Inflammatory macrophage treated with lipopolysaccharide for 1 hour (primary cell): ENCODE data around the gene ERICH2.
"Not testable (repeated sequence)": the region's sequence is repeated elsewhere in the genome, so short reads cannot be mapped to it uniquely, and the experiment has no call there.

Experiments
- DNase-seq, 2 donors: peaks; one replicate each; pipeline ENCODE4 v3.0.0-alpha.2; 2020 to 2022

Gene ERICH2

DNA sequence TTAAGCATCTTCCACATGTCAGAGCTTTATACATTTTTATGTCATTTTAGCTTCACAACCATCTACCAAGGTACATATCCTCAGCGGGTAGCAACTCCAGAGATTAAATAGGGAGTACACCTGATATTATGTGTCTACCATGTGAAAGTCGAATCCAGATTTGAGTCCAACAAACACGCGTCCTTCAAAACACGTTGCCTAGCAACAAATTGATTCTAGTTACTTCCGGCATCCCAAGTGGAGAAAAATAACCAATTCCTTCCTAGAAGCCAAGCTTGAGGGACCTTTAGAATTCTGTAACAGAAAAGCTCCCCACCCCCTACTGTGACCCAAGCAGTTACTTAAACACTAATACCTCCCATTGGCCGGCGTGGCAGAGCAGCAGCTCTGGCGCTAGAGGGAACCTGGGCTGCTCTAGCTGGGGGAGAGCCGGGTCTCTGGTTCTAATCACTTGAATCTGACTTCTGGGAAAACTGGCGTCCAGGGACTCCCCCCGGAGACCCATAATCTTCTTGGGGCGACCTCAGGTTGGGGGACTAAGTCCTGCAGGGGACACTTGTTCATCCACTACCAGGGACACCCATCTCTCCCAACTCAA lies at the start of gene ERICH2:
TSS of gene ERICH2 (plus strand) at position 371 of the 598 bp plus-strand sequence. CDS start 304 bp downstream, outside the sequence.
- DNase-seq = peak; percentile 31 to 55

DNA sequence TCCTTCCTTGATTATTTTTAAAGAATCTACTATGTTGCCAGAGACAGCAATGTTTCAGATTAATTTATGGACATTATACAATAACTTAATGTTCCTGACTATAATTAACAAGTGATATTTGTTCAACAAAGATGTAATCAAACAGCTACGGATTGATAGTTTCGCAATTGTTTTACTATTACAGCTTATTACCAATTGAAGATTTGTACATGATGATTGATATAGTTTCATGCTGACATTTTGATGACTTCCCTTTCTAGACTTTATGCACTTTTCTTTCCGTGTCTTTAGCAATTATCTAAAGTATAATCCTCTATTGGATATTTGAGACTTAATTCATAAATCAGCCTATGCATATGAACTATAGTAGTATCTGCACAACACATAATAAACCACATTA lies 48.5 kb upstream of the ERICH2 start:
- DNase-seq = no peak

- DNase-seq = no peak
Observed at GRCh38 chr2:170722301-170722700, 47.9 kb upstream of the ERICH2 start.

DNA sequence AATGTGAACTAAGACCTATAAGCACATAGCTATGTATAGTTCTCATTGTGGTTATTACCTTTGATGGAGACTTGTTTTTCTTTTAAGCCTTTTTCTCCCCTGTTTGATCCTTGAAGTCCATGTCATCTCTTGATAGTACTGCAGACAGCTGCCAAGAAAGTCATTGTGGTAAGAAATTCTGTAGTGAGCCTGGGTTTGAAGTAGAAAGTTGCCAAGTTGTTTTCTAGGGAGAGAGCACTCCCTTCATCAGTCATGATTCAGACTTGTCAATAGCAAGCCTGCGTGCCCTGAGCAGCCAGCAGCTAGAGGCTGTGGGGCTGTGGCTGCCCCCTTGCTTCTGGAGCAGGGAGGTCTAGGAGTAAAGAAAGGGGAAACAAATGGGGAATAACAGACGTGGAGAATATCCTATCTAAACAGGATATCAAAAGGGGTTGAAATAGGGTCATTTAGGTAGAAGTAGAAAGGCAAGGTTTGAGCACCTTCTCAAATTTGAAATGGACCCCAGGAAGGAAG lies 46.7 kb upstream of the ERICH2 start:
- DNase-seq = no peak

DNA sequence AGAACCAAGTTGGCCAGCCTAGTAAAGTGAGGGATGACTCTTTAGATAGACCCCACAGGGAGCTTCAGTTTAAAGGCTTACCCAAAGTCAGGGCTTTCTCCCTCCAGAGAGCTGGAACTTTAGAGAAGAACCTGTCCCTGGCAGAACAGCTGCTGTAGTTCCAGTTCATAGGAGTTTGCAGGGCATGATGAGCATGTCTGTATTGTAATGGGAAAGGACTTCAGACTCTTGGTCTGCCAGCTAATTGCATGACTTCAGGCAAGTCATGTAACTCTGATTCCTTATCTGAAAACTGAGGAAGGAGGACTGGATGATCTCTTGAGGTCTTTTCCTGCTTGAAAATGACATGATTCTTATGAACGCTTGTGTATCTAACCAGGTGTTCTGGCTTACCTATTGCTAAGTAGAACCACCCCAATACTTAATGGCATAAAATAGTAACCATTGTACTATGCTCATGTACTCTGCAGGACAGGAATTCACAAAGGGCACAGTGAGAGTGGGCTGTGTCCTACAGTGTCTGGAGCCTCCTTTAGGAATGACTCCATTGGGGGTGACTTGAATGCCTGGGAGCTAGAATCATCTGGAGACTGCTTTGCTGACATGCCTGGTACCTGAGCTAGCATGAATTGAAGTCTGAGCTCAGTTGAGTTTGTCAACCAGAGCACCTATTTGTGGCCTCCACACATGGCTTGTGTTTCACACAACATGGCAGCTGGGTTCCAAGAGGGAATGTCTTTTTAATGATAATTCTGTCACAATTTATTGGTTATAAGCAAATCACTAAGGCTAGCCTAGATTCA lies 36.2 kb upstream of the ERICH2 start:
- no peak for DNase-seq

GRCh38 chr2:170734601-170735000 lies 35.6 kb upstream of the ERICH2 start:
- not testable (repeated sequence) for DNase-seq

- peak; percentile 52 to 58 for DNase-seq
Observed at GRCh38 chr2:170736628-170737027, 33.5 kb upstream of the ERICH2 start.

GRCh38 chr2:170737406-170737805 lies 32.8 kb upstream of the ERICH2 start:
- no peak for DNase-seq

- no peak for DNase-seq
Observed at GRCh38 chr2:170737821-170738220, 32.4 kb upstream of the ERICH2 start.

- DNase-seq = no peak
Observed at GRCh38 chr2:170739048-170739447, 31.1 kb upstream of the ERICH2 start.

- DNase-seq = no peak
Observed at GRCh38 chr2:170739507-170740046, 30.6 kb upstream of the ERICH2 start.

DNA sequence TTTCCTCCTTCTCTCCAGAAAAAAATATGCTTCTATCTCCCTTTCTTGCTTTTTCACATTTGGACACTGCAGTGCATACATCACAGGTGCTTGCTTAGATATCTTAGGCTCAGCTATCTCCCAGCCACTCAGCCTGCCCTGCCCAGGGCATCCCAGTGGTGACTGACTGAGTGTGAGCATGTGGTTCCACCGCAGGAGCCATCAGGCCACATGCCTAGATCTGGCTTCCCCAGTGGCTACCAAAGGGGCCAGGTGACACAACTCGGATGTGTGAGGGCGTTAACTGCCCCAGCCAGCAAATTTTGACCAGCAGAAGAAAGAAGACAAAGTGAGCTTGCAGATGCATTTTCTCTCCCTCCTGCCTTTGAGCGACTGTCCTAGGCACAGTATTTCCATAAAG lies 29.5 kb upstream of the ERICH2 start:
- DNase-seq = no peak

- no peak for DNase-seq
Observed at GRCh38 chr2:170742000-170742399, 28.2 kb upstream of the ERICH2 start.

DNA sequence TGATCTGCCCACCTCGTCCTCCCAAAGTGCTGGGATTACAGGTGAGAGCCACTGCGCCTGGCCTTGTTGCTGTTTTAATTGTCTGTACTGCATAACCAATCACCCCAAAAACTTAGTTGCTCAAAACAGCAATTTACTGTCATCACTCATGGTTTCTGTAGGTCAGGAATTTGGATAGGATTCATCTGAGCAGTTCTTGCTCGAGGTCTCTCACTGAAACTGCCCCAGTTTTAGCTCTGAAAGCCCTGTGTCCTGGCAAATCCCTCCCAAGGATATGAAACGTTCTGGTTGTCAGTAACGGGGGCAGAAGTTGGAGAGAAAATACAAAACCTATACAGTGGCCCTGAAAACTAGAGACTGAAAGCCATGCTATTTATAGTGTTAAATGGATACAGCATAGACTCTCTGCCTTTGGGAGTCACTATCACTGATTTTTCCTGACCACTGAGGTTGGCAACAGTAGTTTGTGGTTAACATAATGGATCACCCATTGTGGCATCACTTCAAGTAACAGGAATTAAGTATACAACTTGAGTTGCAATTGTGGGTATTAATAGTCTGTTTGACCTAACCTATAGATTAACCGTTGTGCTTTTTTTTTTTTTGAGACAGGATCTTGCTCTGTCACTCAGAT lies 27.2 kb upstream of the ERICH2 start:
- DNase-seq = no peak

DNA sequence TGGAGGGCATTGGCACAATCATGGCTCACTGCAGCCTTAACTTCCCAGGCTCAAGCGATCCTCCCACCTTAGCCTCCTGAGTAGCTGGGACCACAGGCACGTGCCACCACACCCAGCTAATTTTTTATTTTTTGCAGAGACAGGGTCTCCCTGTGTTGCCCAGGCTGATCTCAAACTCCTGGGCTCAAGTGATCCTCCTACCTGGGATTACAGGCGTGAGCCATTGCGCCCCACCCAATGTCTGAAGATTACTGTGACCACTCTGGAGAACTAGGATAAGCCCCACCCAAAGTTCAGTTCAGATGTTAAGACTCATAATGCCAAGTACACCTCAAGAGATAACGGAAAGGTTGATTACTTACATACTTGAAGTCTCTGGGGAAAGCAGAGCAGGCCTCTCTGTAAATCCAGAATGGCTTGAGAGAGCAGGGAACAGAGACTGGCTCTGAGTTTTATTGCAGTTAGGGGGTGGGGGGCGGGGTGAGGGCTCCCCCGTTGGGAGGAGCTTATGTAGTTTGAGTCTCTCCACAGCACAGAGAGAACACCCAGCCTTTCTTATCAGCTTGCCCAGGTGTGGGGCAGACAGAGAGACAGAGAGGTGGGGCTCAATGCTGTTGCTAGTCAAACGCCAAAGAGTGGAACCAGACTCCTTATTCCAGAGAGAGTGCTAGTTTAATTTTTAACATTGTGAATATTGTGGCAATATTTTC lies 26.5 kb upstream of the ERICH2 start:
- DNase-seq = no peak

DNA sequence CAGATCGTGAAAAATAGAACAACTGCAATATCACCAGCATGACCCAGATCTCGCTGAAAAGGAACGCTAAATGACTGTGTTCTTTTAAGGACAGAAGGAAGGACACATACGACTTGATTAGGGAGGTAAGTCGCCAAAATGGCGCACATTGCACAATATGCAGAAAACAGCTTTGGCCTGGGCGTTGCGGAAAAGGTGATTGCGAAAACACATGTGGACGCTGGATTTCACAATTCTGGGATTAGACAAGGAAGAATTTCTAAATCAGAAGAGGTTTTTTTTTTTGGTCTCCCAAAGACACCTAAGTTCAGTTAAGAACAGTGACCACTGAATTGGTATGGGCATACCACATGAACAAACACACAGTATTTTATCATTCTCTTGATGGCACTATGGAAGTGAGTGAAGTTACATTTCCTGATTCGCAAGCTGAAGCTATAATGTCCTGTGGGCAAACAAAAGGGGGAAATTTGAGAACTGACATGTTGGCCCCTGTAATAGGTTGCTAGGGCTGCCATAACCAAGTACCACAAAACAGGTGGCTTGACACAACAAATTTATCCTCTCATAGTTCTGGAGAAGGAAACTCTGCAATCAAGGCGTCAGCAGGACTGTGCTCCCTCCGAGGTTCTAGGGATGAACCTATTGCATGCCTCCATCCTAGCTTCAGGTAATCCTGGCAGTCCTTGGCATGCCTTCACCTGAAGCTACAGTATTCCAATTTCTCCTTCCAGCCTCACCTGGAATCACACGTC lies 25.8 kb upstream of the ERICH2 start:
- DNase-seq = peak; percentile 62 to 81

DNA sequence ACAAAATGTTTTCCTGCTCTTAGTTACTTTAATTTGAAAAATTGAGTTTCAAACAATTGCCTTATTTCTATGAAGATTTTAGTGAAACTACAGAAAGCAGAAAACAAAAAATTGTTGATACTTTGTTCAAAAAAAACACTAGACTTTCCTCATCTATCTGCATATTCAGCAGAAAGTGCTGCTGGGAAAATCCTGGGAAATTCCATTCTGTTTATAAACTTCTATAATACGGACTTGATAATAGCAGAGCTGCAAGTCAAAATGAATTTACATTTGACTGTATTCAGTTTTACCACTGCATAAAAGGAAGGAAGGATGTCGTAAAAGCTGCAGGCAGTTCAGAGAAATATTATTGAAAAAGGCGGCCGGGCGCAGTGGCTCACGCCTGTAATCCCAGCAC lies 24.9 kb upstream of the ERICH2 start:
- DNase-seq = peak; percentile 71 to 82

DNA sequence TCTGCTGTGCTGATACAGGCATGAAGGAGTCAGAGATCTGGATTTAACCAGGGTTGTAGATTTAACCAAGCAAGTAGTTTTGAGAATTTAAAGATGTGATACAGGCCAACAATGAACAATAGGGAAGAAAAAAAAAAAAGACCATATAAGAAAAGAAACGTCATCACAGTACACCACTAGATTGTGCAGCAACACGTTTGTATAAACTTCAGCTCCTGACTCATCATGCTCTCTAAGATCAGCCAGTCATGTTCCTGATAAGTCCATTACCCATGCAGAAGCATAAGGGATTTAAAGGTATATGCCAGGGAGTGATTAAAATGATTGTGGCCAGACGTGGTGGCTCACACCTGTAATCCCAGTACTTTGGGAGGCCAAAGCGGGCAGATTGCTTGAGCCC lies 22.3 kb upstream of the ERICH2 start:
- no peak for DNase-seq

GRCh38 chr2:170751555-170751954 lies 18.6 kb upstream of the ERICH2 start:
- DNase-seq = not testable (repeated sequence)

- no peak for DNase-seq
Observed at GRCh38 chr2:170761572-170761971, 8.6 kb upstream of the ERICH2 start.

- no peak for DNase-seq
Observed at GRCh38 chr2:170762760-170763159, 7.4 kb upstream of the ERICH2 start.

DNA sequence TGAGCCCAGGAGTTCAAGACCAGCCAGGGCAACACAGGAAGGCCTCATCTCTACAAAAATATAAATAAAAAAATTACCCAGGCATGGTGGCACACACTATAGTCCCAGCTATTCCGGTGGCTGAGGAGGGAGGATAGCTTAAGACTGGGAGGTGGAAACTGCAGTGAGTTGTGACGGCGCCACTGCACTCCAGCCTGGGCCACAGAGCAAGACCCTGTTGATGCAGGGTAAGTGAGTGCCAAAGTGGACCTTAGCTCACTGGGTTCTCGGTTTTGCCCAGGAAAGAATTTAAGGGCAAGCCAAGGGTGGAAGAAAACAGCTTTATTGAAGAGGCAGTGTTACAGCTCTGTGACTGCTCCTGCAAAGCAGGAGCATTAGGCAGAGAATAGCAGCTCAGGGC lies 6.9 kb upstream of the ERICH2 start:
- no peak for DNase-seq
